GM23338 (cell line): ENCODE data around the gene PLP2. TPM values are rescaled to one million over a fixed set of nuclear protein-coding genes. Genes with fewer than 3 reads are reported as not detected.

Source experiments
- ATAC-seq: fragments of 200-7000 bp; cut with Tn5 transposase; 3 replicates; pipeline ENCODE4 v1.9.1; 2020
- DNase-seq: peaks from one replicate; pipeline ENCODE4 v3.0.0-alpha.2; 2015; ENCODE audit warnings: low spot score
- H2AFZ ChIP-seq: fragments of 200-600 bp; sonication (generic); 2 replicates; pipeline ENCODE4 v1.8.0; 2016; ENCODE audit warnings: antibody characterized with exemption, mild to moderate bottlenecking, moderate library complexity
- H3F3A ChIP-seq: fragments of 200-600 bp; sonication (generic); replicated peaks from 2 replicates; pipeline ENCODE4 v1.8.0; 2017; ENCODE audit warnings: antibody characterized with exemption, mixed run types, low read depth
- H3K27ac ChIP-seq: fragments of 200-600 bp; sonication (generic); 2 replicates; pipeline ENCODE4 v1.6.1; 2016; ENCODE audit warnings: low read depth
- H3K27me3 ChIP-seq: fragments of 200-600 bp; sonication (generic); 2 replicates; pipeline ENCODE4 v1.8.0; 2016; ENCODE audit warnings: mild to moderate bottlenecking, mixed run types, moderate library complexity; ENCODE audit not compliant: insufficient read depth
- H3K36me3 ChIP-seq: fragments of 200-600 bp; sonication (generic); 2 replicates; pipeline ENCODE4 v1.8.0; 2016; ENCODE audit warnings: mild to moderate bottlenecking; ENCODE audit not compliant: insufficient read depth
- H3K4me1 ChIP-seq: fragments of 200-600 bp; sonication (generic); 2 replicates; pipeline ENCODE4 v1.8.0; 2016; ENCODE audit warnings: mild to moderate bottlenecking, moderate library complexity; ENCODE audit not compliant: insufficient read depth
- H3K4me2 ChIP-seq: fragments of 200-600 bp; sonication (generic); 2 replicates; pipeline ENCODE4 v1.7.1; 2017; ENCODE audit warnings: mixed run types
- H3K4me3 ChIP-seq: fragments of 200-600 bp; sonication (generic); 2 replicates; pipeline ENCODE4 v1.6.1; 2016; ENCODE audit warnings: mixed run types
- H3K79me2 ChIP-seq: fragments of 200-600 bp; sonication (generic); replicated peaks from 2 replicates; pipeline ENCODE4 v1.8.0; 2017; ENCODE audit warnings: mild to moderate bottlenecking; ENCODE audit not compliant: insufficient read depth
- H3K9me2 ChIP-seq: fragments of 200-600 bp; sonication (generic); 2 replicates; pipeline ENCODE4 v1.8.0; 2017; ENCODE audit not compliant: insufficient read depth
- H4K20me1 ChIP-seq: fragments of 200-600 bp; sonication (generic); replicated peaks from 2 replicates; pipeline ENCODE4 v1.8.0; 2017; ENCODE audit warnings: mild to moderate bottlenecking; ENCODE audit not compliant: insufficient read depth
- H3K27ac Mint-ChIP-seq: 2 replicates; pipeline ENCODE4 v1.8.0; 2020; ENCODE audit warnings: inconsistent platforms, mild to moderate bottlenecking, moderate library complexity, mixed read lengths
- H3K27me3 Mint-ChIP-seq: 3 replicates; pipeline ENCODE4 v1.8.0; 2022; ENCODE audit warnings: low read depth, mild to moderate bottlenecking, moderate library complexity, mixed read lengths, inconsistent platforms; ENCODE audit not compliant: insufficient read depth, poor library complexity
- H3K36me3 Mint-ChIP-seq: 3 replicates; pipeline ENCODE4 v1.8.0; 2021; ENCODE audit warnings: low read depth, mild to moderate bottlenecking, inconsistent platforms, moderate library complexity, mixed read lengths
- H3K4me1 Mint-ChIP-seq: 3 replicates; pipeline ENCODE4 v1.8.0; 2020; ENCODE audit warnings: mild to moderate bottlenecking, inconsistent platforms, mixed read lengths
- H3K4me3 Mint-ChIP-seq: 3 replicates; pipeline ENCODE4 v1.8.0; 2021; ENCODE audit warnings: moderate library complexity, mild to moderate bottlenecking, inconsistent platforms, mixed read lengths
- H3K9me3 Mint-ChIP-seq: 3 replicates; pipeline ENCODE4 v1.8.0; 2020; ENCODE audit warnings: moderate library complexity, mild to moderate bottlenecking, inconsistent platforms, mixed read lengths
- EZH2 ChIP-seq: fragments of 200-600 bp; sonication (generic); IDR thresholded peaks from one replicate; pipeline ENCODE4 v1.8.0; 2017; ENCODE audit warnings: antibody characterized with exemption, mild to moderate bottlenecking, low read depth; ENCODE audit not compliant: unreplicated experiment
- EZH2phosphoT487 ChIP-seq: fragments of 200-600 bp; sonication (generic); IDR thresholded peaks from one replicate; pipeline ENCODE4 v1.8.1; 2018; ENCODE audit warnings: antibody characterized with exemption; ENCODE audit not compliant: unreplicated experiment
- JUNB ChIP-seq: IDR thresholded peaks from one replicate; pipeline ENCODE4 v1.6.1; 2016; ENCODE audit warnings: antibody characterized with exemption; ENCODE audit not compliant: unreplicated experiment
- NANOG ChIP-seq: IDR thresholded peaks from 2 replicates; pipeline ENCODE4 v1.6.1; 2016; ENCODE audit warnings: antibody characterized with exemption, borderline replicate concordance
- STAT1 ChIP-seq: IDR thresholded peaks from one replicate; pipeline ENCODE4 v1.6.1; 2016; ENCODE audit warnings: antibody characterized with exemption; ENCODE audit not compliant: unreplicated experiment
- ZNF114 ChIP-seq: fragments of 250-450 bp; sonication (Bioruptor Pico); IDR thresholded peaks from 2 replicates; pipeline ENCODE4 v1.5.0; 2020; ENCODE audit warnings: mild to moderate bottlenecking, moderate library complexity
- ZNF331 ChIP-seq: fragments of 250-450 bp; sonication (Bioruptor Pico); IDR thresholded peaks from 2 replicates; pipeline ENCODE4 v1.5.0; 2020; ENCODE audit warnings: low read depth, mild to moderate bottlenecking, moderate library complexity
- polyA plus RNA-seq: library from polyadenylated mRNA; unstranded; fragments of >200 nt; fragmentation: Nextera tagmentation; extraction: Ambion mirVana; gene quantifications from 2 replicates; pipeline ENCODE4 v1.2.1, GENCODE V29; 2016
- total RNA-seq: library from RNA; depleted of rRNA; stranded (reverse); fragments of >200 nt; shearing (Covaris generic); gene quantifications from 2 replicates; pipeline ENCODE4 v1.2.3, GENCODE V29; 2014
- TF ChIP-seq, protein P1 (sequence below), 2 experiments: fragments of 200-600 bp in 1 of 2; sonication (generic) in 1 of 2; conservative IDR thresholded peaks; 2 replicates each; pipeline versions ENCODE4 v1.5.1 to v1.6.1; 2016 to 2017; ENCODE audit warnings: antibody characterized with exemption in 2 of 2, low read depth in 2 of 2, mild to moderate bottlenecking in 2 of 2, moderate library complexity in 1 of 2
- TF ChIP-seq, protein P2 (sequence below): IDR thresholded peaks from one replicate; pipeline ENCODE4 v1.6.1; 2018; ENCODE audit warnings: antibody characterized with exemption; ENCODE audit not compliant: unreplicated experiment
- TF ChIP-seq, protein P3 (sequence below): fragments of 250-450 bp; sonication (Bioruptor Pico); IDR thresholded peaks from 2 replicates; pipeline ENCODE4 v1.5.0; 2020; ENCODE audit warnings: mild to moderate bottlenecking, moderate library complexity

Gene PLP2
- total and polyA plus RNA-seq, 2 experiments from 2014 or later = 3.4 to 9.5 TPM

DNA sequence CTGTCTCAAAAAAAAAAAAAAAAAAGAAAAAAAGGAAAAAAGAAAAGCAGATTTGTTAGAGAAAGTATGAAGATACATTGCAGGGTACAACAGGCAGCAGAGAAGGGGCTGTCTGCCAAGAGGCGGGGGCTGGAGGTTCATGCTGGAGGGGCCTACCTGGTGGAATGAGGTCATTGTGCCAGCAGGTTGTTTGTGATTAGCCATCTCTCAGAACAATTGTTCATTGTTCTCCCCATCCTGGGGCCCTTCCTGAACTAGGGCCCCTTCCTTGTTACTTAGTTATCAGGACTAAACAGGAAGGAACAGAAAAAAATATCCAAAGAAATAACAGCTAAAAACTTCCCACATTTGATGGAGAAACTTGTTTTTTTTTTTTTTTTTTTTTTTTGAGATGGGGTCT, 34.2 kb upstream of the PLP2 start (continued):
- TF ChIP-seq, protein P1, sequence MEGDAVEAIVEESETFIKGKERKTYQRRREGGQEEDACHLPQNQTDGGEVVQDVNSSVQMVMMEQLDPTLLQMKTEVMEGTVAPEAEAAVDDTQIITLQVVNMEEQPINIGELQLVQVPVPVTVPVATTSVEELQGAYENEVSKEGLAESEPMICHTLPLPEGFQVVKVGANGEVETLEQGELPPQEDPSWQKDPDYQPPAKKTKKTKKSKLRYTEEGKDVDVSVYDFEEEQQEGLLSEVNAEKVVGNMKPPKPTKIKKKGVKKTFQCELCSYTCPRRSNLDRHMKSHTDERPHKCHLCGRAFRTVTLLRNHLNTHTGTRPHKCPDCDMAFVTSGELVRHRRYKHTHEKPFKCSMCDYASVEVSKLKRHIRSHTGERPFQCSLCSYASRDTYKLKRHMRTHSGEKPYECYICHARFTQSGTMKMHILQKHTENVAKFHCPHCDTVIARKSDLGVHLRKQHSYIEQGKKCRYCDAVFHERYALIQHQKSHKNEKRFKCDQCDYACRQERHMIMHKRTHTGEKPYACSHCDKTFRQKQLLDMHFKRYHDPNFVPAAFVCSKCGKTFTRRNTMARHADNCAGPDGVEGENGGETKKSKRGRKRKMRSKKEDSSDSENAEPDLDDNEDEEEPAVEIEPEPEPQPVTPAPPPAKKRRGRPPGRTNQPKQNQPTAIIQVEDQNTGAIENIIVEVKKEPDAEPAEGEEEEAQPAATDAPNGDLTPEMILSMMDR (conservative IDR thresholded peaks at IDR 0.05; ENCODE audit: low read depth in 2 of 2) = no peak

DNA sequence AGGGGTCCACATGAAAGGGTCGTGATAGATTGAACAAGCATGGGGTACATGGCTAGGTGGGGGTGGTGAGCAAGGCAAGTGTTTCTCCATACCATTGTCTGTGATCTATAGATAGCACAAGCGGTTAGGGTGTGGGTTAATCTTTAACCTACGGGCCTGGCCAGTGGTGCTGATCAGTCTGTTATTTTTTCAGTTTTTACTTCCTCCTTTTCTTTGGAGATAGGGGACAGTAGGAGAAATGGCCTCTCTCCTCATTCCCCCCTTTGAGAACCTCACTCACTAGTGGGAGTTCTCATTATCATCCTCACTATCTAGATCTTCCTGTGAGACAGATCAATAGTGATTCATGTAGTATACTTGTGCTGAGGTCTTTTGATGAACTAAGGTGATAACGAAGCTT, 32.0 kb upstream of the PLP2 start:
- no peaks in the 10 kb centered on the region for H3K27me3 Mint-ChIP-seq
- Histone ChIP-seq H3K27ac (no peak overlapping the region), H4K20me1 (no peaks in the 10 kb centered on the region), H3F3A (no peaks in the 10 kb centered on the region), H3K36me3 (no peaks in the 10 kb centered on the region), H3K4me1 (no peaks in the 10 kb centered on the region), H3K27me3 (no peaks in the 10 kb centered on the region), H3K9me2 (no peaks in the 10 kb centered on the region), H2AFZ (no peak overlapping the region), H3K4me2 (no peak overlapping the region), H3K4me3 (no peak overlapping the region), H3K79me2 (no peaks in the 10 kb centered on the region)
- ATAC-seq (no peak), DNase-seq (no peak)
- H3K9me3 Mint-ChIP-seq = peaks cover 12% of the 10 kb centered on the region
- no peak overlapping the region for H3K27ac Mint-ChIP-seq
- H3K36me3 Mint-ChIP-seq = peaks cover 6% of the 10 kb centered on the region; the same call in 2 of the 3 replicates
- H3K4me1 Mint-ChIP-seq = no peaks in the 10 kb centered on the region
- no peak overlapping the region for H3K4me3 Mint-ChIP-seq
- TF ChIP-seq EZH2 (no peak), NANOG (no peak), JUNB (no peak), STAT1 (no peak), ZNF114 (CRISPR knock-in tag) (no peak), EZH2phosphoT487 (no peak), ZNF331 (no peak)
- TF ChIP-seq, protein P2, sequence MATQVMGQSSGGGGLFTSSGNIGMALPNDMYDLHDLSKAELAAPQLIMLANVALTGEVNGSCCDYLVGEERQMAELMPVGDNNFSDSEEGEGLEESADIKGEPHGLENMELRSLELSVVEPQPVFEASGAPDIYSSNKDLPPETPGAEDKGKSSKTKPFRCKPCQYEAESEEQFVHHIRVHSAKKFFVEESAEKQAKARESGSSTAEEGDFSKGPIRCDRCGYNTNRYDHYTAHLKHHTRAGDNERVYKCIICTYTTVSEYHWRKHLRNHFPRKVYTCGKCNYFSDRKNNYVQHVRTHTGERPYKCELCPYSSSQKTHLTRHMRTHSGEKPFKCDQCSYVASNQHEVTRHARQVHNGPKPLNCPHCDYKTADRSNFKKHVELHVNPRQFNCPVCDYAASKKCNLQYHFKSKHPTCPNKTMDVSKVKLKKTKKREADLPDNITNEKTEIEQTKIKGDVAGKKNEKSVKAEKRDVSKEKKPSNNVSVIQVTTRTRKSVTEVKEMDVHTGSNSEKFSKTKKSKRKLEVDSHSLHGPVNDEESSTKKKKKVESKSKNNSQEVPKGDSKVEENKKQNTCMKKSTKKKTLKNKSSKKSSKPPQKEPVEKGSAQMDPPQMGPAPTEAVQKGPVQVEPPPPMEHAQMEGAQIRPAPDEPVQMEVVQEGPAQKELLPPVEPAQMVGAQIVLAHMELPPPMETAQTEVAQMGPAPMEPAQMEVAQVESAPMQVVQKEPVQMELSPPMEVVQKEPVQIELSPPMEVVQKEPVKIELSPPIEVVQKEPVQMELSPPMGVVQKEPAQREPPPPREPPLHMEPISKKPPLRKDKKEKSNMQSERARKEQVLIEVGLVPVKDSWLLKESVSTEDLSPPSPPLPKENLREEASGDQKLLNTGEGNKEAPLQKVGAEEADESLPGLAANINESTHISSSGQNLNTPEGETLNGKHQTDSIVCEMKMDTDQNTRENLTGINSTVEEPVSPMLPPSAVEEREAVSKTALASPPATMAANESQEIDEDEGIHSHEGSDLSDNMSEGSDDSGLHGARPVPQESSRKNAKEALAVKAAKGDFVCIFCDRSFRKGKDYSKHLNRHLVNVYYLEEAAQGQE = no peak
- TF ChIP-seq, protein P1 (conservative IDR thresholded peaks at IDR 0.05; ENCODE audit: low read depth in 2 of 2) = no peak
- TF ChIP-seq, protein P3, sequence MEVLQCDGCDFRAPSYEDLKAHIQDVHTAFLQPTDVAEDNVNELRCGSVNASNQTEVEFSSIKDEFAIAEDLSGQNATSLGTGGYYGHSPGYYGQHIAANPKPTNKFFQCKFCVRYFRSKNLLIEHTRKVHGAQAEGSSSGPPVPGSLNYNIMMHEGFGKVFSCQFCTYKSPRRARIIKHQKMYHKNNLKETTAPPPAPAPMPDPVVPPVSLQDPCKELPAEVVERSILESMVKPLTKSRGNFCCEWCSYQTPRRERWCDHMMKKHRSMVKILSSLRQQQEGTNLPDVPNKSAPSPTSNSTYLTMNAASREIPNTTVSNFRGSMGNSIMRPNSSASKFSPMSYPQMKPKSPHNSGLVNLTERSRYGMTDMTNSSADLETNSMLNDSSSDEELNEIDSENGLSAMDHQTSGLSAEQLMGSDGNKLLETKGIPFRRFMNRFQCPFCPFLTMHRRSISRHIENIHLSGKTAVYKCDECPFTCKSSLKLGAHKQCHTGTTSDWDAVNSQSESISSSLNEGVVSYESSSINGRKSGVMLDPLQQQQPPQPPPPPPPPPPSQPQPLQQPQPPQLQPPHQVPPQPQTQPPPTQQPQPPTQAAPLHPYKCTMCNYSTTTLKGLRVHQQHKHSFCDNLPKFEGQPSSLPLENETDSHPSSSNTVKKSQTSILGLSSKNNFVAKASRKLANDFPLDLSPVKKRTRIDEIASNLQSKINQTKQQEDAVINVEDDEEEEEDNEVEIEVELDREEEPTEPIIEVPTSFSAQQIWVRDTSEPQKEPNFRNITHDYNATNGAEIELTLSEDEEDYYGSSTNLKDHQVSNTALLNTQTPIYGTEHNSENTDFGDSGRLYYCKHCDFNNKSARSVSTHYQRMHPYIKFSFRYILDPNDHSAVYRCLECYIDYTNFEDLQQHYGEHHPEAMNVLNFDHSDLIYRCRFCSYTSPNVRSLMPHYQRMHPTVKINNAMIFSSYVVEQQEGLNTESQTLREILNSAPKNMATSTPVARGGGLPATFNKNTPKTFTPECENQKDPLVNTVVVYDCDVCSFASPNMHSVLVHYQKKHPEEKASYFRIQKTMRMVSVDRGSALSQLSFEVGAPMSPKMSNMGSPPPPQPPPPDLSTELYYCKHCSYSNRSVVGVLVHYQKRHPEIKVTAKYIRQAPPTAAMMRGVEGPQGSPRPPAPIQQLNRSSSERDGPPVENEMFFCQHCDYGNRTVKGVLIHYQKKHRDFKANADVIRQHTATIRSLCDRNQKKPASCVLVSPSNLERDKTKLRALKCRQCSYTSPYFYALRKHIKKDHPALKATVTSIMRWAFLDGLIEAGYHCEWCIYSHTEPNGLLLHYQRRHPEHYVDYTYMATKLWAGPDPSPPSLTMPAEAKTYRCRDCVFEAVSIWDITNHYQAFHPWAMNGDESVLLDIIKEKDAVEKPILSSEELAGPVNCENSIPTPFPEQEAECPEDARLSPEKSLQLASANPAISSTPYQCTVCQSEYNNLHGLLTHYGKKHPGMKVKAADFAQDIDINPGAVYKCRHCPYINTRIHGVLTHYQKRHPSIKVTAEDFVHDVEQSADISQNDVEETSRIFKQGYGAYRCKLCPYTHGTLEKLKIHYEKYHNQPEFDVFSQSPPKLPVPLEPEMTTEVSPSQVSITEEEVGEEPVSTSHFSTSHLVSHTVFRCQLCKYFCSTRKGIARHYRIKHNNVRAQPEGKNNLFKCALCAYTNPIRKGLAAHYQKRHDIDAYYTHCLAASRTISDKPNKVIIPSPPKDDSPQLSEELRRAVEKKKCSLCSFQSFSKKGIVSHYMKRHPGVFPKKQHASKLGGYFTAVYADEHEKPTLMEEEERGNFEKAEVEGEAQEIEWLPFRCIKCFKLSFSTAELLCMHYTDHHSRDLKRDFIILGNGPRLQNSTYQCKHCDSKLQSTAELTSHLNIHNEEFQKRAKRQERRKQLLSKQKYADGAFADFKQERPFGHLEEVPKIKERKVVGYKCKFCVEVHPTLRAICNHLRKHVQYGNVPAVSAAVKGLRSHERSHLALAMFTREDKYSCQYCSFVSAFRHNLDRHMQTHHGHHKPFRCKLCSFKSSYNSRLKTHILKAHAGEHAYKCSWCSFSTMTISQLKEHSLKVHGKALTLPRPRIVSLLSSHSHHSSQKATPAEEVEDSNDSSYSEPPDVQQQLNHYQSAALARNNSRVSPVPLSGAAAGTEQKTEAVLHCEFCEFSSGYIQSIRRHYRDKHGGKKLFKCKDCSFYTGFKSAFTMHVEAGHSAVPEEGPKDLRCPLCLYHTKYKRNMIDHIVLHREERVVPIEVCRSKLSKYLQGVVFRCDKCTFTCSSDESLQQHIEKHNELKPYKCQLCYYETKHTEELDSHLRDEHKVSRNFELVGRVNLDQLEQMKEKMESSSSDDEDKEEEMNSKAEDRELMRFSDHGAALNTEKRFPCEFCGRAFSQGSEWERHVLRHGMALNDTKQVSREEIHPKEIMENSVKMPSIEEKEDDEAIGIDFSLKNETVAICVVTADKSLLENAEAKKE (CRISPR knock-in tag) = no peak
